Stimulated activated CD8-positive, alpha-beta memory T cell treated with anti-CD3 and anti-CD28 coated beads, Interleukin-12 subunit alpha, Interleukin-12 subunit beta, amount 100 ng/mL, for 1 hour (primary cell): ENCODE measurements around the gene OR52I2.

Source experiments
- DNase-seq: peaks from one replicate; pipeline ENCODE4 v3.0.0-alpha.2; 2020; ENCODE audit warnings: low read depth

OR52I2 gene

GRCh38 chr11:4581443-4581842 lies at the start of gene OR52I2:
TSS of gene OR52I2 (plus strand) at chr11:4581743.
- DNase-seq: no peak

- DNase-seq: peak; percentile 4
These were observed 41.8 kb upstream of the OR52I2 start for GRCh38 chr11:4539603-4540219.

- DNase-seq: no peak
These were observed 40.5 kb upstream of the OR52I2 start for GRCh38 chr11:4541071-4541470.

GRCh38 chr11:4543561-4543960 lies 38.0 kb upstream of the OR52I2 start:
- no peak for DNase-seq

GRCh38 chr11:4544891-4545290 lies 36.7 kb upstream of the OR52I2 start, which contains the start of gene OR52M1:
TSS of gene OR52M1 (plus strand) at chr11:4545191. CDS start at chr11:4545191, 0 bp downstream.
- DNase-seq: no peak

- DNase-seq: no peak
These were observed 34.7 kb upstream of the OR52I2 start for GRCh38 chr11:4546878-4547277.

GRCh38 chr11:4547416-4547815 lies 34.1 kb upstream of the OR52I2 start:
- DNase-seq: no peak

GRCh38 chr11:4551346-4551979 lies 30.1 kb upstream of the OR52I2 start:
- no peak for DNase-seq

- no peak for DNase-seq
These were observed 21.8 kb upstream of the OR52I2 start for GRCh38 chr11:4559527-4560440.

GRCh38 chr11:4560467-4560866 lies 21.1 kb upstream of the OR52I2 start:
- DNase-seq: no peak

- DNase-seq: no peak
These were observed 16.2 kb upstream of the OR52I2 start for GRCh38 chr11:4565371-4565770.

- DNase-seq: no peak
These were observed 12.5 kb upstream of the OR52I2 start for GRCh38 chr11:4569075-4569474.

- DNase-seq: no peak
These were observed 4.7 kb upstream of the OR52I2 start for GRCh38 chr11:4576880-4577279.

- no peak for DNase-seq
These were observed 3.8 kb upstream of the OR52I2 start for GRCh38 chr11:4577761-4578160.

- no peak for DNase-seq
These were observed 2.9 kb upstream of the OR52I2 start for GRCh38 chr11:4578624-4579023.

GRCh38 chr11:4580124-4580523 lies 1.4 kb upstream of the OR52I2 start:
- DNase-seq: no peak

- DNase-seq: no peak
These were observed 7.5 kb downstream of the OR52I2 start for GRCh38 chr11:4589017-4589416.

GRCh38 chr11:4593739-4594138 lies 12.2 kb downstream of the OR52I2 start, which contains the start of gene OR52I1:
TSS of gene OR52I1 (plus strand) at chr11:4594039. CDS start at chr11:4594039, 0 bp downstream.
- DNase-seq: no peak

- no peak for DNase-seq
These were observed 23.5 kb downstream of the OR52I2 start for GRCh38 chr11:4605057-4605456.

GRCh38 chr11:4606231-4607015 lies 24.9 kb downstream of the OR52I2 start:
- DNase-seq: no peak

- no peak for DNase-seq
These were observed 25.6 kb downstream of the OR52I2 start for GRCh38 chr11:4607096-4607495.
